ENCODE data around the gene SHISA8.
"Not testable (repeated sequence)": the region's sequence is repeated elsewhere in the genome, so short reads cannot be mapped to it uniquely, and the experiment has no call there.

Gene SHISA8

DNA sequence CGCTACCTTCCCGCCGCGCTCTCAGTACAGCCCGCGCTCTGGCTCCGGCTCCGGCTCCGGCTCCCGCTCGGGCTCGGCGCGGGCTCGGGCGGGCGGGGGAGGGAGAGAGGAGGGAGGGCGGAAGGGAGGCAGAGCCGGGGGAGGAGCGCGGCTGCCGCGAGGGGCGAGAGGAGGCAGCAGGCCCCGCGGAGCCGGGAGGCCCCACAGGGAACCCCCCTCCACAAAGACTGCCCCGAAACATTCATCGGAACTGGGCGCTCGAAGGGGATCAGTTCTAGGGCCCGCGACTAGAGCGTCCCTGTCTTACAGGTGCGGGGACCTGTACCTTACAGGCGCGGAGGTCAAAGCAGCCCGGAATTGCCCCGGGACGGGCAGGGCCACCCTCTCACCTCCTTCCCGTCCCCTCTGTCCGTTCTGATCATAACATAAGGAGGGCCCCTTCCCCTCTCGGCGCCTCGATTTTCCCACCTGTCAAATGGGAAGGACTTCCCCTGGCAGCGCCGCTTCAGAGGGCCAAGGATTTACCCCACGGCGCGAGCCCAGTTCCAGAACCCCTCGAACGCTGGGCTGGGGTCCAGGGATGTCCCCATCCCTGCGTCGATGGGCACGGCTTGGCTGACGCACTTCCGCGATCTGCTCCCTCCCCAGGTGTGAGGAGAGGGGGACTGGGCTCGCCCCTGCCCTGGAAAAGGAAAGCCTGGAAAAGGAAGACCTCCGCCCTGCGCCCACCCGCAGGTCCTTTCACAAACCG is at the start of gene SHISA8:
Gene SHISA8 (minus strand): TSS at position 40 of the 751 bp plus-strand sequence. CDS start 407 bp downstream, outside the sequence.
- DNase-seq, result no peak

DNA sequence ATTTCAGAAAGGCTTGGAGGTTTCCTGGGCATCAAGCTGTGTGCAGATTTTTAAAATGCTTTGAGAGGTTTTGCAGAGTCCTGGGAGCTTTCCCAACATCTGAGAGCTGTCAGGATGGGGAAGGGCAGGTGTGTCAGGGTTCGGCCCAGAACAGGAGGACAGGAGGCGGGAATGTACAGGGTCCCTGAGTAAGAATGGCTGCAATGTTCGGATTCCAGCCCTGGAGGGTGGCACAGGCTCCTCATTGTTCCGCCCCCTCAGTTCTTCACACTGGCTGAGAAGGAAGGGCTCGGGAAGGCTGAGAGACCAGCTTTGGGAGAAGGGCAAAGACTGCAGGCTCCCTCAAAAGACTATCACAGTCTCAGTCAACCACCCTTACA is 49.2 kb upstream of the SHISA8 start:
- DNase-seq, result no peak

DNA sequence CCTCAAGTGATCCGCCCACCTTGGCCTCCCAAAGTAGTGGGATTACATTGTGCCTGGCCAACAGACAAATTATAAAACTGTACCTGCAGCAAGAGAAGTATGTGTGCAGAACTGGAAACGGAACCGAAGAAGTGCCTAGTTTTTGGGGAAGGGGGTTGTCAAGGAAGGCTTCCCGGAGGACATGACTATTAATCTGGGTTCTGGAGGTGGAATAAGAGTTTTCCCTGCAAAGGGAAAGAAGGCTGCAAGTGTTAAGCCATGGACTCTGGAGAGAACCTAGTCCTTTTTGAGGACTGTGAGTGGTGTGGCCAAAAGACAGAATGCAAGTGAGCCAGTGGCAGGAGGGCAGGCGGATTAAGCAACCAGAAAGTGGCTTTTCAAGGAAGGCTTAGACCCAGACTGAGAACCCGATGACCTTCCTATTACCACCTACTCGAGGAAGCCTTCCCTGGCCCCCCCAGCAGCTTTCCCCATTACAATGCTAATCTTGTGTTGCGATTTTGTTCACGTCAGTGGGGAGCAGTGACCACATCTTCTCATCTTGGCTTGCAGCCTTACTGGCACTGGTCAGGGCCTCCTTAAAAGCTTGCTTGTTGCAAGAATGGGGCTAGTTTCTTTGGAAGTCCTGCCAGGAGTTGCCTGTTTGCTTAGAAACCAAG is 48.7 kb upstream of the SHISA8 start:
- DNase-seq, result no peak

DNA sequence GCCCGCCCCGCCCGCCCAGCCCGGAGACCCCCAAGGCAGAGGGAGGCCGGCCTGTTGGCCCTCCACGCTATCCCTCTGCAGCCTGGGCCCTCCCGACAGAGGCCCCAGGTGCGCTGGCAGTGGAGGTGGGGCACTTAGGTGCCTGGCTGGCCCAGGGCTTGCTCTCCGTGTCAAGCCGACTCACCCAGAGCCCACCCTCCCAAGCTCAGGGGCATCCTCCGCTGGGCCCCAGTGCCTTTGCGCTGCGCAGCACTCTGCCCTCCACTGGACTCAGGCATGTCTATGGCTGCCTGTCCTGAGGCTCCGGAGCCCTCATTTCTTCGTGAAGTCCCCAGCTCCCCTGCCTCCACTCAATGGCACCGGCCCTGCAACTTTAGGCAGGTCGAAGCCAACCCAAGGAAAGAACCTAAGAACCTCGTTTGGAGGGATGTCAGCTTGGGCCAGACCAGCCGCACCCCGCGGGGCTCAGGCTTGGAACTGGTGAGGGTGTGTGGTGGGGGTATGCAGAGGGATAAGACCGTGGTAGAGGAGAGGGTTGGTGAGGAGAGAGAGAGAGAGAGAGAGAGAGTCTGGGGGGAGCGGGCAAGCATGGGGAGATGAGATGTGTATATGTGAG is 43.2 kb upstream of the SHISA8 start:
- no peak for DNase-seq

DNA sequence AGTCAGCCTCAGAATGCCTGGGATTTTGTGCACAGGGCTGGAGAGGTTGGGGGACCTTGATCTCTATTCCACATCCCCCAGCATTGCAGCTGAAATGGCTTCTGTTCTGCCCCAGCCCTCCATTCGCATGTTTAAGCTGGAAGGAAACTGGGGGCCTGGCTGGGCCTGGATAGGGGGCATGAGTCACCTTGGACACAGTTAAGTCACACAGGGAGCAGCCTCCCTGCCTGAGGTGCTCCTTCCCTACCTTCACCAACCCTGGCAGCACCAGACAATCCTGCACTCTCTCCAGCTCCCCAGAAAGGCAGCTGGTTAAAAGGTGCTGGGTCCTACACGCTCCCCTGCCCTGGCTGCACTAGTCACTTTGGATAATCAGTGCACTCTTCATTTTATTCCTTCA is 37.8 kb upstream of the SHISA8 start:
- DNase-seq, result no peak

DNA sequence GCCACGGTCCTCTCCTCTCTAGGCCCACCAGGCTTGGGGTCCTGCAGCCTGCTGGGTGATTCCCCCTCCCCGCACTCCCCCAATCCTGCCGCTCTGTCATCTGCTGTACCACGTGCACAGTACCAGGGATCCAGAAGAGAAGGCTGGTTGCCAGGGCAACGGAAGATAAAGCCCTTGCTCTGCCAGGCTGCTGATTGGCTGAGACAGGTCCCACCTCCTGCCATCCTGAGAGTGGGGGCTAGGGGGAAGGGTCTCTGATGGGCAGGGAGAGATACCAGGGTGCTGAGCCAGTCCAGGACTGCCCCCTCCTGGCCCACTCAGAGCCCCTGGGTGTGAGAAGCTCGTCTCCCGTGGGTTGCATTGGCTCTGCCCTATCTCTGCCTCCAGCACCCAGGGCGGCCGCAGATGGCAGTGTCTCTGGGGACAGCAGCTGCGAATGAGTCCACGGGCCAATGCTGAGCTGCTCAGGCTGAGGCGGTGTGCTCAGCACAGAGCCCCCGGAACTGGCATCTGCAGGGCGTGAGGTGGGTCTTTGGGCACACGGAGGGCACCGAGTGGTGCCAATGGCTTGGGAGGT is 37.1 kb upstream of the SHISA8 start, which contains the start of gene SMIM45:
Gene SMIM45 (plus strand): TSS at position 253 of the 577 bp plus-strand sequence.
- DNase-seq, result no peak

DNA sequence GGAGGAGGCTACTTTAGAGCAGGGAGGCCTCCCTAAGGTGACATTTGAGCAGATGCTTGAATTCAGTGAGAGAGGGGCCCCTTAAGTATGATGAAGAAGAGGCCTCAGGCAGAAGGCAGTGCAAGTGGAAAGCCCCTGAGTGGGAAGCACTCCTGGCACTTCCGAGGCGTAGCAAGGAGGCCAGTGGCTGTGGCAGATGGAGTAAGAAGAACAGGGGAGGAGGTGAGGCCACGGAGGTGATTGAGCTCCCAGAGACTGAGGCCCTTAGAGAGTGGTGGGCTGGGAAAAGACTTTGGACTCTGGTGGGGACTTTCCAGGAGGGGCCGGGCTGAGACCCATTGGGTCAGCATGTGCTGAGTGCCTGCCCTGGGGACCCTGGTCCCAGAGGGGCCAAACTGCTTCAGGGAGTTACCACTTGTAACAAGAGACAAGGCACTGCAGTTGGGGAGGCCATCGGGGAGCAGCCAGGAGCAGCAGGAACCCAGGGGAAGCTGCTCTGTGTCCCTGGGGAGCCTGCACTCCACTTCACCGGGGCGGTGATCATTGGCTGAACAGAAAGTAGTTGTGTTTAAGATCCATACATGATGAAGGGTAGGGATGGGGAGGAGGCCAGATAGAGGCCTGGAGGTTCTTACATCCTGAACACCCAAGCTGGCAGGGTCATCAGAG is 34.6 kb upstream of the SHISA8 start:
- no peak for DNase-seq

DNA sequence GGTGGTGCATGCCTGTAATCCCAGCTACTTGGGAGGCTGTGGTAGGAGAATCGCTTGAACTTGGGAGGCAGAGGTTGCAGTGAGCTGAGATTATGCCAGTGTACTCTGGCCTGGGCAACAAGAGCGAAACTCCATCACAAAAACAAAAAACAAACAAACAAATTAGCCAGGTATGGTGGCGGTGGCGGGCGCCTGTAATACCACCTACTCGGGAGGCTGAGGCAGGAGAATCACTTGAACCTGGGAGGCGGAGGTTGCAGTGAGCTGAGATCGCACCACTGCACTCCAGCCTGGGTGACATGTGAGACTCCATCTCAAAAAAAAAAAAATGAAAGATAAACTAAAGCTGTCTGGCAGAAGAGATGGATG is 34.0 kb upstream of the SHISA8 start:
- not testable (repeated sequence) for DNase-seq

DNA sequence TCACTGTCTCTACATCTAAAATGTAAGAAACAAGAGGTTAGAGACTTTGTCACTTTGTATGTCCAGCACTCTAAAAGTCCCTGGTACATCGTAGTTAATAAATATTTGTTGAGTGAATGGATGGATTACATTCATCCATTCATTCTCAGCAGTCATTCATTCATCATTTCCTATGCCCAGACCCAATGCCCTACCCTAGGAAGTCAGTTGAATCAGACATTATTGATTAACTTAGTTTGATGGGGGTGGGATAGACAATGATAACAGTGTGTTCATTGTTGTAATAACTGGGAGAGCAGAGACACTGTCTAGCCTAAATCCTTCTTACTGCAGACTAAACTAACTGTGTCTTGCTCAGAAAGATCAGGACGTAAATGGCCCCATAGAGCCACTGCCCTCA is 33.3 kb upstream of the SHISA8 start:
- no peak for DNase-seq

DNA sequence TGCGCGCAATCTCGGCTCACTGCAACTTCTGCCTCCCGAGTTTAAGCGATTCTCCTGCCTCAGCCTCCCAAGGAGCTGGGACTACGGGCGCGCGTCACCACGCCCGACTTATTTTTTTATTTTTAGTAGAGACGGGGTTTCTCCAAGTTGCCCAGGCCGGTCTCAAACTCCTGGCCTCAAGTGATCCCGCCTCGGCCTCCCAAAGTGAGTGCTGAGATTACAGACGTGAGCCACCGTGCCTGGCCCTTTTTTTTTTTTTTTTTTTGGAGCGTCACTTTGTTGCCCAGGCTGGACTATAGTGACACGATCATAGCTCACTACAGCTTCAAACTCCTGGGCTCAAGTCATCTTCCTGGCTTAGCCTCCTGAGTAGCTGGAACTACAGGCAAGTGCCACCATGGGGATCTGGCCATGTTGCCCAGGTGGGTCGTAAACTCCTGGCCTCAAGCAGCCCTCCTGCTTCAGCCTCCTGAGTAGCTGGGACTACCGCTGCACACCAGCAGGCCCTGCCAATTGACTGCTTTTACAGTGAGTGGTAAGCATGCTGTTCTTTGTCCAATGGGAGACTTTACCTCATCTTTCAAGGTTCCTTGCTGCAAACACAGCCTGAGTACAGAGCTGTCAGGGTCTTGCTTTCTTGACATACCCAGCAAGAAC is 32.7 kb upstream of the SHISA8 start:
- no peak for DNase-seq

DNA sequence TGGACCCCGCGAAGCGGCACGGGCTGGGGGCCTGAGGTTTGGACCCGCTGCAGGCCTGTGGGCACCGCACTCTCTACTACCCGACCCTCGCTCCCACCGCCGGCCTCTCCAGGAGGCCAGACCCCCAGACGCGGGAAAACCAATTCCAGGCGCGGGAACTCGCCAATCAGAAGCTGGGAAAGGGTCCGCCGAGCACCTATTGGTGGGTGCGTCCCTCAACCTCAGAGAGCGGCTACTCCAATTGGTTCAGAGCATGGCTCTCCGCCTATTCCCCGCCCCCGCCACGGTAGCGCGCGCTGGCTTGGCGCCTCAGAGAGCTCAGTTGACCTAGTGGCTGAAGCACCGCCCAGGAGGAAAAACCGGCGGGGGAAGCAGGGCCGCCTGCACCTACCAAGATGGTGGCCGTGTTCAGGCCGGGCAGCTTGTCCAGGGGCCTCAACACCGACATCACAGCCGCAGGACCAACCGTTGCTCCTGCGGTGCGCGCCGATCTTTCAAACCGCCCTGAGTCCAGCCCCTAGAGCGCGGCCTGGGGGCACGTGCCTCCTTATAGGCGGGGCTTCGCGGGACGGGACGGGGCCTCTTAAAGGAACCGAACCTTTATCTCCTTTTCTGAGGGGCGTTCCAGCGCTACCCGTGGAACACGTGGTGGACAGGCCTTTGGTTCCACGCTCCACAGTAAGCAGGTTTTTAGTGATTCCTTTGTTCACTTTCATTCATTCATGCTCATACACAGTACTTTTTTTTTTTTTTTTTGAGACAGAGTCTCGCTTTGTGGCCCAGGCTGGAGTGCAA is 32.0 kb upstream of the SHISA8 start, which contains the start of gene CENPM:
Gene CENPM (minus strand): TSS at position 524 of the 795 bp plus-strand sequence. CDS start 76 bp downstream, at position 448.
- peak; percentile 28 for DNase-seq

DNA sequence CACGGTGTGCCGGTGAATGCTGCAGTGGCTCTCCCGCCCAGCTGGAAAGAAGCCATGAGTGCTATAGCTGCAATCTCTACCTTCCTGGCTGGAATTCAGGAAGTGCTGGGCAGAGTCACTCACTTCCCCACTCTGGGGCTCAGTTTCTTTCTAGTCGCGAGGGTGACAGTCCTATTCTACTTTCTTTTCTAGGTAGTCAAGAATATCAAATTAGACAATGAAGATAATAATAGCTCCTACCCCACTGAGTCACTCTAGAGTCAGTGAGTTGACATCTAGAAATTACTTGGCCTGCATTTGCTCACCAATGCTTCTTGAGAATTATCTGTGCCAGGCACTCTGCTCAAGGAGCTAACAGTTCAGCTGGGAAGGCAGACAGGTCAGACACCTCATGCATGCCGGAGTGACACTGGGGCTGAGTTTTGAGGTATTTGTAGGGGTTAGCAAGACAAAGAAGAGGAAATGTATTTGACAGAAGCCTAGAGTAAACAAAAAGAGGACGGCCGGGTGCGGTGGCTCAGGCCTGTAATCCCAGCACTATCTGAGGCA is 28.9 kb upstream of the SHISA8 start:
- DNase-seq, result no peak

DNA sequence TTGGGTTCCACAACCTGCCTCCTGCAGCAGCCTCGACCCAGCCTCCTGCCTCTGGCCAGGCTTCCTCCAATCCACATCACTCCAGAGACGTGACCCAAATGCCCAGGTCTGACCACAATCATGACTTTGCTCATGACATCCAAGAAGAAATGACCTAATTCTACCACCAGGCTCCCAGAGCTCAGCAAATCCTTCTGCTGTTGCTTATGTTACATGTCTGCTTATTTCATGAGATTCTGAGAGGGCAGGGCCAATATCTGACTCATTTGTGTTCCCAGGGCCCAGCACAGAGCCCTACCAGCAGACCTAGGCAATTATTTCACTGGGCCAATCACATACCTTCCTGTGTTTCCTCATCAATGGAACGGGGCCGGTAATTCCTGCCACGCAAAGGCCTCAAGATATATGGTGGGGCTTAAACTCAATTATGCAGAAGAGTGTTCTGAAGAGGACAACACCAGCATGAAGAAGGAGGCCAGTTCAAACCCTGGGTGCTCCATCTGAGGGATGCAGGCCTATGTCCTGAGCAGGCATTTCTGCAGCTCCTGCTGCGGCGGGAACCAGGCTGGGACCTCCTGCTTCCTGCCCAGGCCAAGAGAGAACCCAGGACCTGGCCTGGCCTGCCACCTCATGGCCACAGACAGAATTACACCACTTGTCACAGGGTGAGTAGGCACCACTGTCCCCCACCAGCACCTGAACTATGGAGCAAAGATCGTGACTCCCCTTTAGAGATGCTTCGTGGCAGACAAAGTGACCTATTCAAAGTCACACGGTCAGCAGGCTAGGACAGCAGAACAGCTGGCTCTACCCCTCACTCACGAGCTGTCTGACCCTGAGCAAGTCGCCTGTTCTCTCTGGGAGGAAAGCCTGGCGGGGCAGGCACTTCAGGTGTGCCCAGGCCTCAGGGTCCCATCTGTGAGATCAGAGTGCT is 26.2 kb upstream of the SHISA8 start:
- no peak for DNase-seq

DNA sequence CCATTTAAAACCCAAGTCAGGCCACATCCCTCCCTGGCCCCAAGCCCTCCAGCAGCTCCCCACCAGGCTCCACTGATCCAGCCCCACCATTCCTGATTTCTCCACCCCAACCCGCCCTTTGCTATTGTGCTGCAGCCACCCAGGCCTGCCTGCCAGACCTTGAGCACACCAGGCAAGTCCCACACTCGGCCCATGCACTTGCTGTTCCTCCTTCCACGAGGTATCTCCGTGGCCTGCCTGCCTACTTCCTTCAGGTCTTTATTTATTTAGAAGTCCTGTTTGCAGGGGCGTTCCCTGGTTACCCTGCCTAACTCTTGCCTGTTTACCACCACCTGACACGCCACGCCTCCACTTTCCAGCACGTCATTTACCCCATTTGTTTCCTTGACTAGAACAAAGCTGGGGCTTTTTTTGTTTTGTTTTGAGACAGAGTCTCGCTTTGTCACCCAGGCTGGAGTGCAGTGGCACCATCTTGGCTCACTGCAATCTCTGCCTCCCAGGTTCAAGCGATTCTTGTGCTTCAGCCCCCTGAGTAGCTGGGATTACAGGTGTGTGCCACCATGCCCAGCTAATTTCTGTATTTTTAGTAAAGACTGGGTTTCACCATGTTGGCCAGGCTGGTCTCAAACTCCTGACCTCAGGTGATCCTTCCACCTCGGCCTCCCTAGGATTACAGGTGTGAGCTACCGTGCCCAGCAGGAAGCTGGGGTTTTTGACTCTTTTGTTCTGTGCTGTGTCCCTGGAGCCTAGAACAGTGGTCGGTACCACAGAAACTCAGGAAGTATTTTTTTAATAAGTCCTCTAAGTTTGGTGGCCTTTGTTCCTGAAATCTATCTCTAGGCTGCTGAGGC is 25.3 kb upstream of the SHISA8 start:
- DNase-seq, result no peak

DNA sequence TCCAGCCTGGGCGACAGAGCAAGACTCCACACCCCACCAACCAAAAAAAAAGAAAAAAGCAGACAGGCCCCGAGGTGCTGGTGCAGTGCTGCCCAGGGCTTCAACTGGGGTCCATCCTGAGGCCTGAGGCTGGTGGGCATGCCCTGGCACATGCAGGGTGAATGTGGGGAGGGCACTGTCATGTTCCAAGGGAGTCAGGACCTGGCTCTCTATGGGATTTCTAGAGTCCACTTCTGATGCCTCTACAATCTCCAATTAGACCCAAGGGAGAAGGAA is 22.0 kb upstream of the SHISA8 start:
- no peak for DNase-seq

DNA sequence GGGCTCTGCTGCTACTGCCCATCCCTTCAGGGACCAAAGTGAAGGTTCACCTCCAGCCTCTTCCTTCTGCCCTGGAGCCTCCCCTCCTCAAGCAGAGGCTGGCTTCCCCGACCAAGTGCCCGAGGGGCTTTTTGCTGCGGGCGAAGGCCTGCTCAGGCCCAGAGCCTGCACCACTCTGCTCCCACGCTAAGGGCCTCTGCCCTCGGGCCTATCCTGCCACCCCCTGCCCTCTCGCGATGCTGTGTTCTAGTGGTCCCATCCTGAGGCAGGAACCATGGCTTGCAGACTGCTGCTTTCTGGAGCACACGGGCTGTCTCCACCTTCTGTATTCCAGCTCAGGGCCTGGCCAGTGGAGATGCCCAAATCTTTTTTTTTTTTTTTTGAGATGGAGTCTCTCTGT is 20.6 kb upstream of the SHISA8 start:
- DNase-seq, result no peak

DNA sequence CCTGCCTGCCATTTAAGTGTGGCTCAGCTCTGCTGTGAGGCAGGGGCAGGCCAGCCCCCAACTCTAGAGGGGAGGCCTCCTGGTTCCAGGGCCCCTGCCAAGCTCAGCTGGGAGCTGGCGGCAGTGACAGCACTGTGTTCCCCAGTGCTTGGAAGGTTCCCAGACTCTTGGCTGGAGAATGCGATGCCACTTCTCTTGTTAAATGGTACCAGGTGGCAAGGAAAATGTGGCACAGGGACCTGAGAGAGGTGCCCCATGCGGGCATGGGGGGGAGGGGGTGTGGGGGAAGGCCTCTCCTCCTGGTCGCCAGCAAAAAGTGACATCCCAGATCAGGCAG is 20.1 kb upstream of the SHISA8 start:
- no peak for DNase-seq

DNA sequence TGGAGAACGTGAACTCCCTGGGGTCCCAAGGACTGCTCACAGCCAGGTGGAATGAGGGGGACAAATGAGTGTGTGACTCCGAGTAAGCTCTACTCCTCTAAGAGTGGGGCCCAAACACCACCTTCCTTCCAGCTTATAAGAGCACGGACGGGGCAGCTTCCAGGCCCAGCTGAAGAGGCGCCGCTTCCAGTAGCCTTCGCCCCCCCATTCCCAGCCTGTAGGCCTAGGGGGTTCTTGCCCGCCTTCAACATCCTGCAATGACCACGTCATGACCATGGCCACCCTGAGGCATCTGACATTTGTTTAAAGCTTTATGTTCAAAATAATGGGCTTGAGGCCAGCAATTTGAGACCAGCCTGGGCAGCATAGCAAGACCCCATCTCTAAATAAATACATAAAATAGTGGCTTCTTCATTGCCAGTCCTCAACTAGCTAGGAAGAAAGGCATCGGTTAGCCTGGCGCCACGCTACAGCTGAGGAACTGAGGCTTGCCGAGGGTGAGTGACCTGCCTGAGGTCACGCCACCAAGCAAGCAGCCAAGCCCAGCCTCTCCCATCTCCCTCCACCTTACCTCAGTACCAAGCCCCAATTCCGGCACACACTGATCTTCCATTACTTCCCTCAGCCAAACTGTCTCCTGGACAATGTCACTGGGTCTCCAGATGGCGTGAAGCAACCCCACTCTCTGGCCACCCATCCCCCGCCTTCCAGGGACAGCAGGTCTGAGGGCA is 19.6 kb upstream of the SHISA8 start:
- no peak for DNase-seq

Measured in cortex of kidney (tissue), 1 donor.